Measurements from ENCODE around the gene TYMP.

DNA sequence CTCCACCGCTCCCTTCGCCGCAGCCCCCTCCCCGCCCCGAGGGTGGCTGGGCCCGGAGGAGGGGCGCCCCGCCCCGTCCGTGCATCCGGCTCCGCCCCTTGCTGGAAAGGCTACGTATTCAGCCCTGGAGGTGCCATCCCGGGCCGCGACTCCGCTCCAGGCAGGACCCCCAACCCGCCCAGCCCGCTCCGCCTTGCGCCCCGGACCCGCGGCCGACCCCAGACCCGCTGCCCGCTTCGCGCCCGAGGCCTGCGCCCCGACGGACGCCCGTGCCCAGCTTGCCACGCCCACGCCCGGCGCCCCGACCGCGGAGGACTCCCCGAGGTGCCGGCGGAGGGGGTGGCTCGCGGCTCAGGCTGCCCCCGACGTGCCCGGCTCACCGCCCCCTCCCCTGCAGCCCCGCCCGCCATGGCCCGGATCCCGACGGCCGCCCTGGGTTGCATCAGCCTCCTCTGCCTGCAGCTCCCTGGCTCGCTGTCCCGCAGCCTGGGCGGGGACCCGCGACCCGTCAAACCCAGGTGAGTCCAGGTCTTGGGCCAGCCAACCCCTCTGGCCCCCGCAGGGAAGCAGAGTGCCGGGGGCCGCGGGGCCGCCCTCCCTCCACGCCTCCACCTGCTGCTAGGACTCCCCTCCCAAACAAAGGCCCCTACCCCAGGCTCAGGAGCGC lies 48.2 kb downstream of the TYMP start, which contains the start of gene ADM2:
- TF ChIP-seq EZH2 (optimal IDR thresholded peaks at IDR 0.05; ENCODE audit: low read depth, low read length) (no peak), CTCF (IDR thresholded peaks at IDR 0.05; ENCODE audit: low read length) (no peak)
